ENCODE data around the gene TOP3B. TPM values are rescaled to one million over a fixed set of nuclear protein-coding genes. Genes with fewer than 3 reads are reported as not detected.

Gene TOP3B
- total and polyA plus RNA-seq, 8 donors: 22.5 to 43.5 (median 30.6) TPM

- no peak for ATAC-seq
- TF ChIP-seq, protein P1, sequence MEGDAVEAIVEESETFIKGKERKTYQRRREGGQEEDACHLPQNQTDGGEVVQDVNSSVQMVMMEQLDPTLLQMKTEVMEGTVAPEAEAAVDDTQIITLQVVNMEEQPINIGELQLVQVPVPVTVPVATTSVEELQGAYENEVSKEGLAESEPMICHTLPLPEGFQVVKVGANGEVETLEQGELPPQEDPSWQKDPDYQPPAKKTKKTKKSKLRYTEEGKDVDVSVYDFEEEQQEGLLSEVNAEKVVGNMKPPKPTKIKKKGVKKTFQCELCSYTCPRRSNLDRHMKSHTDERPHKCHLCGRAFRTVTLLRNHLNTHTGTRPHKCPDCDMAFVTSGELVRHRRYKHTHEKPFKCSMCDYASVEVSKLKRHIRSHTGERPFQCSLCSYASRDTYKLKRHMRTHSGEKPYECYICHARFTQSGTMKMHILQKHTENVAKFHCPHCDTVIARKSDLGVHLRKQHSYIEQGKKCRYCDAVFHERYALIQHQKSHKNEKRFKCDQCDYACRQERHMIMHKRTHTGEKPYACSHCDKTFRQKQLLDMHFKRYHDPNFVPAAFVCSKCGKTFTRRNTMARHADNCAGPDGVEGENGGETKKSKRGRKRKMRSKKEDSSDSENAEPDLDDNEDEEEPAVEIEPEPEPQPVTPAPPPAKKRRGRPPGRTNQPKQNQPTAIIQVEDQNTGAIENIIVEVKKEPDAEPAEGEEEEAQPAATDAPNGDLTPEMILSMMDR (IDR thresholded peaks at IDR 0.05): no peak
- no peaks in the 10 kb centered on the region for H3K9me3 ChIP-seq
- intact Hi-C loops (cut with DNase I): no loop called here
- DNase-seq: no peak
- H3K36me3 ChIP-seq: peaks cover 0 to 10% of the 10 kb centered on the region in 2 donors
- no peaks in the 10 kb centered on the region for H3K27me3 ChIP-seq
- H3K27ac ChIP-seq: no peak overlapping the region
- no peak overlapping the region for H3K4me3 ChIP-seq
- H3K4me1 ChIP-seq: peaks cover 10 to 19% of the 10 kb centered on the region in 2 donors
These were observed 2.0 kb downstream of the TOP3B start for GRCh38 chr22:21980547-21980946.

GRCh38 chr22:21978564-21979386 lies 3.8 kb downstream of the TOP3B start:
- ATAC-seq (no peak), DNase-seq (no peak)
- intact Hi-C loops (cut with DNase I): no loop called here
- H3K4me3 ChIP-seq: no peak overlapping the region
- no peaks in the 10 kb centered on the region for H3K27me3 ChIP-seq
- peaks cover 10 to 19% of the 10 kb centered on the region in 2 donors for H3K4me1 ChIP-seq
- no peak overlapping the region for H3K27ac ChIP-seq
- H3K9me3 ChIP-seq: no peaks in the 10 kb centered on the region
- TF ChIP-seq, protein P1 (IDR thresholded peaks at IDR 0.05): no peak
- peaks cover 0 to 27% of the 10 kb centered on the region in 2 donors for H3K36me3 ChIP-seq

- intact Hi-C loops (cut with DNase I): no loop called here
- ATAC-seq: no peak
- Histone ChIP-seq H3K36me3 (peaks cover 0 to 37% of the 10 kb centered on the region in 2 donors), H3K27me3 (no peaks in the 10 kb centered on the region), H3K27ac (no peak overlapping the region), H3K4me3 (no peak overlapping the region), H3K9me3 (no peaks in the 10 kb centered on the region), H3K4me1 (peaks cover 10 to 19% of the 10 kb centered on the region in 2 donors)
- TF ChIP-seq, protein P1 (IDR thresholded peaks at IDR 0.05): no peak
- no peak for DNase-seq
These were observed 4.8 kb downstream of the TOP3B start for GRCh38 chr22:21977814-21978213.

DNA sequence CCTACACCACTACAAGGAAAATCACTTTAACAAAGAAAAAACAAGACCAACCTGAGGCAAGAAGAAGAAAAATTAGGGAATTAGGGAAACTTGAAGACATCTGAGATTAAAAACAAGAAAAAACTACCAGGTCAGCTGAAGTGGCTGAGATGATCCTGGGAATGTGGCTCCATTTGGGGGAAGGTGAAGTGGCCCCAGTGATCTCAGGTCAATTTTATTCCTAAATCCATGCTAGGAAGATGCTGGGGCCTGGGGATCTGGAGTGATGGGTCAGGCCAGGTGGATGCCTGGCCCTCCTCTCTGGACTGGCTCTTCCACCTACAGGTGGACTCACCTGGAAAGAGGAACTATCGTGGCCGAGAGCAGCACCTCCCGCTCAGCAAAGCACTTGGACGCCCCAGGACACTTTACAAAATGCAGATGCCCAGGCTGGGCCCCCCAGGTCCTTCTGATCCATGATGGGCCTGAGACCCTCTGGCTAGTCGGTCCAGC lies 6.7 kb downstream of the TOP3B start:
- Histone ChIP-seq H3K4me1 (peaks cover 0 to 5% of the 10 kb centered on the region in 2 donors), H3K36me3 (peaks cover 0 to 56% of the 10 kb centered on the region in 2 donors), H3K27ac (no peak overlapping the region), H3K27me3 (no peaks in the 10 kb centered on the region), H3K4me3 (no peak overlapping the region), H3K9me3 (no peaks in the 10 kb centered on the region)
- no peak for ATAC-seq
- DNase-seq: no peak
- TF ChIP-seq, protein P1 (IDR thresholded peaks at IDR 0.05): no peak
- intact Hi-C loops (cut with DNase I): no loop called here

DNA sequence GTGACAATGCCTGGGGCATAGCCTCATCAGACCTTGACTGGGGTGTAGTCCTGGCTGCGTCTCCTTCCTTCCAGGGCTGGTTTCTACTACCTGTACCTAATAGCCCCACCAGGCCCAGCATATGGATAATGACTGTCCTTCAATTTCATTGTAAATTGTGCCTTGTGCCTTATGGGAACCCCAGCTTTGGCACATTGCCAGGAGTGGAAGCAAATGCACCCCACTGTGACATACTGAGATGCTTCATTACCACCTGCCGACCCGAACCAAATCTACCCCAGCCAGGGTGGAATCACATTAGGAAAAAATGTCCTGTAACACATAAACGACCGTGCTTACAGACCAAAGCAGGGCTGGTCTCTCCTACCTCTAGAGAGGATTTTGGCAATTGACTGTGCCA lies 7.3 kb downstream of the TOP3B start:
- TF ChIP-seq, protein P1 (IDR thresholded peaks at IDR 0.05): no peak
- H3K27me3 ChIP-seq: no peaks in the 10 kb centered on the region
- ATAC-seq (no peak), DNase-seq (no peak)
- H3K4me3 ChIP-seq: no peak overlapping the region
- H3K4me1 ChIP-seq: no peaks in the 10 kb centered on the region
- intact Hi-C loops (cut with DNase I): no loop called here
- H3K27ac ChIP-seq: no peak overlapping the region
- H3K9me3 ChIP-seq: no peaks in the 10 kb centered on the region
- peaks cover 0 to 62% of the 10 kb centered on the region in 2 donors for H3K36me3 ChIP-seq

Data from left lung (tissue), 10 donors.